ENCODE data around the gene SSTR3.

SSTR3 gene

GRCh38 chr22:37188901-37189466 lies 23.3 kb downstream of the SSTR3 start:
- Histone ChIP-seq H3K4me1 (ENCODE audit: low read length) (peaks cover 16% of the 10 kb centered on the region), H4K20me1 (ENCODE audit: insufficient read depth, low read length) (no peaks in the 10 kb centered on the region), H3K4me2 (ENCODE audit: low read length) (no peak overlapping the region), H3K4me3 (ENCODE audit: low read length) (no peak overlapping the region), H3K36me3 (replicated peaks; ENCODE audit: low read depth, low read length) (peaks cover 7% of the 10 kb centered on the region), H3K9me3 (ENCODE audit: insufficient read depth, low read length) (0 out of 2 replicates have a peak, but pooled peaks cover 4% of the 10 kb centered on the region), H2AFZ (ENCODE audit: low read depth, low read length) (no peak overlapping the region), H3K79me2 (ENCODE audit: low read length) (no peaks in the 10 kb centered on the region), H3K27ac (ENCODE audit: low read length) (no peak overlapping the region), H3K9ac (ENCODE audit: low read length) (no peak overlapping the region), H3K27me3 (ENCODE audit: low read depth, low read length) (0 out of 2 replicates have a peak, but pooled peaks cover 17% of the 10 kb centered on the region)
- no peak for TF ChIP-seq CTCF (IDR thresholded peaks at IDR 0.05; ENCODE audit: low read depth, low read length)
- no peak for TF ChIP-seq EZH2phosphoT487 (IDR thresholded peaks at IDR 0.05; ENCODE audit: low read depth)

GRCh38 chr22:37187891-37188761 lies 24.2 kb downstream of the SSTR3 start, which contains the start of gene C1QTNF6:
Gene C1QTNF6, minus strand, starts transcription at chr22:37188247. Its CDS starts 34 bp downstream, at chr22:37188213.
- Histone ChIP-seq H3K27me3 (ENCODE audit: low read depth, low read length) (peaks cover 24% of the 10 kb centered on the region), H3K4me1 (ENCODE audit: low read length) (peaks cover 10% of the 10 kb centered on the region), H3K27ac (ENCODE audit: low read length) (no peak within 1 kb of the TSS), H3K79me2 (ENCODE audit: low read length) (no peaks in the 10 kb centered on the region), H3K9ac (ENCODE audit: low read length) (no peak within 1 kb of the TSS), H4K20me1 (ENCODE audit: insufficient read depth, low read length) (no peaks in the 10 kb centered on the region), H3K4me3 (ENCODE audit: low read length) (no peak within 1 kb of the TSS), H3K9me3 (ENCODE audit: insufficient read depth, low read length) (0 out of 2 replicates have a peak, but pooled peaks cover 4% of the 10 kb centered on the region), H2AFZ (ENCODE audit: low read depth, low read length) (no peak within 1 kb of the TSS), H3K36me3 (replicated peaks; ENCODE audit: low read depth, low read length) (peaks cover 7% of the 10 kb centered on the region), H3K4me2 (ENCODE audit: low read length) (no peak within 1 kb of the TSS)
- TF ChIP-seq EZH2phosphoT487 (IDR thresholded peaks at IDR 0.05; ENCODE audit: low read depth) (no peak), CTCF (IDR thresholded peaks at IDR 0.05; ENCODE audit: low read depth, low read length) (no peak)

- H3K4me1 ChIP-seq (ENCODE audit: low read length) = peaks cover 10% of the 10 kb centered on the region
- H3K9me3 ChIP-seq (ENCODE audit: insufficient read depth, low read length) = 0 out of 2 replicates have a peak, but pooled peaks cover 4% of the 10 kb centered on the region
- peaks cover 24% of the 10 kb centered on the region for H3K27me3 ChIP-seq (ENCODE audit: low read depth, low read length)
- no peaks in the 10 kb centered on the region for H4K20me1 ChIP-seq (ENCODE audit: insufficient read depth, low read length)
- H3K36me3 ChIP-seq (replicated peaks; ENCODE audit: low read depth, low read length) = peaks cover 7% of the 10 kb centered on the region
- H3K4me2 ChIP-seq (ENCODE audit: low read length) = no peak overlapping the region
- H3K79me2 ChIP-seq (ENCODE audit: low read length) = no peaks in the 10 kb centered on the region
- H3K9ac ChIP-seq (ENCODE audit: low read length) = no peak overlapping the region
- no peak overlapping the region for H2AFZ ChIP-seq (ENCODE audit: low read depth, low read length)
- no peak overlapping the region for H3K27ac ChIP-seq (ENCODE audit: low read length)
- no peak for TF ChIP-seq CTCF (IDR thresholded peaks at IDR 0.05; ENCODE audit: low read depth, low read length)
- no peak for TF ChIP-seq EZH2phosphoT487 (IDR thresholded peaks at IDR 0.05; ENCODE audit: low read depth)
- H3K4me3 ChIP-seq (ENCODE audit: low read length) = no peak overlapping the region
These were observed 24.8 kb downstream of the SSTR3 start for GRCh38 chr22:37187552-37187890.

- Histone ChIP-seq H4K20me1 (ENCODE audit: insufficient read depth, low read length) (no peaks in the 10 kb centered on the region), H3K9ac (ENCODE audit: low read length) (no peak overlapping the region), H3K27ac (ENCODE audit: low read length) (no peak overlapping the region), H2AFZ (ENCODE audit: low read depth, low read length) (no peak overlapping the region), H3K36me3 (replicated peaks; ENCODE audit: low read depth, low read length) (peaks cover 7% of the 10 kb centered on the region), H3K4me1 (ENCODE audit: low read length) (peaks cover 10% of the 10 kb centered on the region), H3K4me2 (ENCODE audit: low read length) (peak overlapping the region; percentile 62), H3K79me2 (ENCODE audit: low read length) (no peaks in the 10 kb centered on the region), H3K9me3 (ENCODE audit: insufficient read depth, low read length) (0 out of 2 replicates have a peak, but pooled peaks cover 4% of the 10 kb centered on the region), H3K27me3 (ENCODE audit: low read depth, low read length) (peaks cover 24% of the 10 kb centered on the region), H3K4me3 (ENCODE audit: low read length) (peak overlapping the region; percentile 57; the same call in 1 of the 2 replicates)
- TF ChIP-seq EZH2phosphoT487 (IDR thresholded peaks at IDR 0.05; ENCODE audit: low read depth) (no peak), CTCF (IDR thresholded peaks at IDR 0.05; ENCODE audit: low read depth, low read length) (no peak)
These were observed 25.2 kb downstream of the SSTR3 start for GRCh38 chr22:37186997-37187522.

Data from OCI-LY3 (cell line).